Measurements from ENCODE around the gene ATG14. TPM values are rescaled to one million over a fixed set of nuclear protein-coding genes. Genes with fewer than 3 reads are reported as not detected.
A peak's percentile ranks its signal among the peaks of the same experiment; 100 is the strongest.

Gene ATG14
- total and polyA plus RNA-seq, 3 donors from 2014 or later = 18.0 to 28.4 (median 23.5) TPM

GRCh38 chr14:55399183-55399582, 12.4 kb downstream of the ATG14 start:
- Histone ChIP-seq H3K4me1 (no peaks in the 10 kb centered on the region), H3K9me3 (no peaks in the 10 kb centered on the region), H3K36me3 (ENCODE audit: low read depth, missing control alignments) (no peaks in the 10 kb centered on the region), H3K4me3 (no peak overlapping the region), H3K27me3 (no peaks in the 10 kb centered on the region), H3K27ac (peak overlapping the region in 1 of 2 donors; percentile 66)
- 94% methylated on average over 1 of the region's 1 CpG for WGBS, 2 donors
- intact Hi-C loops (cut with DNase I; ENCODE audit: low total_unique reads) = no loop called here
- DNase-seq = no peak
- TF ChIP-seq, protein P1, sequence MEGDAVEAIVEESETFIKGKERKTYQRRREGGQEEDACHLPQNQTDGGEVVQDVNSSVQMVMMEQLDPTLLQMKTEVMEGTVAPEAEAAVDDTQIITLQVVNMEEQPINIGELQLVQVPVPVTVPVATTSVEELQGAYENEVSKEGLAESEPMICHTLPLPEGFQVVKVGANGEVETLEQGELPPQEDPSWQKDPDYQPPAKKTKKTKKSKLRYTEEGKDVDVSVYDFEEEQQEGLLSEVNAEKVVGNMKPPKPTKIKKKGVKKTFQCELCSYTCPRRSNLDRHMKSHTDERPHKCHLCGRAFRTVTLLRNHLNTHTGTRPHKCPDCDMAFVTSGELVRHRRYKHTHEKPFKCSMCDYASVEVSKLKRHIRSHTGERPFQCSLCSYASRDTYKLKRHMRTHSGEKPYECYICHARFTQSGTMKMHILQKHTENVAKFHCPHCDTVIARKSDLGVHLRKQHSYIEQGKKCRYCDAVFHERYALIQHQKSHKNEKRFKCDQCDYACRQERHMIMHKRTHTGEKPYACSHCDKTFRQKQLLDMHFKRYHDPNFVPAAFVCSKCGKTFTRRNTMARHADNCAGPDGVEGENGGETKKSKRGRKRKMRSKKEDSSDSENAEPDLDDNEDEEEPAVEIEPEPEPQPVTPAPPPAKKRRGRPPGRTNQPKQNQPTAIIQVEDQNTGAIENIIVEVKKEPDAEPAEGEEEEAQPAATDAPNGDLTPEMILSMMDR (IDR thresholded peaks at IDR 0.05) = no peak
- TF ChIP-seq POLR2A (IDR thresholded peaks at IDR 0.05) = no peak

DNA sequence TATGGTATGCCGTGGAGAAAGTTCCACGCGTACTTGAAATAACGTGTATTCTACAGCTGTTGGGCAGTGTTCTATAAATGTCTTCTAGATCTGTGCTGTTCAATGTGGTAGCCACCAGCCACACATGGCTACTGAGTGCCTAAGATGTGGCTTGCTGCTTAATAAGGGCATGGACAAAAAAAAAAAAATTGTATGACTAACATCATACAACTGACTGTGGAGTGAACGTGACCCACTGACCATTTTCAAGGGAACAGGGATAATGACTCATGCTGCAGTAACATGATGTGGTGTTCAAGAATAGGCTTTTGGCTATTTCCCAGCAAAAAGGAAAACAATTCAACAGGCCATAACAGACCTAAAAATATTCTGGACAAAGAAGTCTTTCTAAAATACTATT, 13.0 kb downstream of the ATG14 start:
- Histone ChIP-seq H3K9me3 (no peaks in the 10 kb centered on the region), H3K27me3 (no peaks in the 10 kb centered on the region), H3K27ac (peak overlapping the region in 1 of 2 donors; percentile 66), H3K36me3 (ENCODE audit: low read depth, missing control alignments) (no peaks in the 10 kb centered on the region), H3K4me3 (no peak overlapping the region), H3K4me1 (no peaks in the 10 kb centered on the region)
- WGBS, 2 donors = 77 to 79% methylated on average over 5 of the region's 5 CpGs
- intact Hi-C loops (cut with DNase I; ENCODE audit: low total_unique reads) = no loop called here
- TF ChIP-seq, protein P1 (IDR thresholded peaks at IDR 0.05) = no peak
- no peak for TF ChIP-seq POLR2A (IDR thresholded peaks at IDR 0.05)
- DNase-seq = peak; percentile 27

DNA sequence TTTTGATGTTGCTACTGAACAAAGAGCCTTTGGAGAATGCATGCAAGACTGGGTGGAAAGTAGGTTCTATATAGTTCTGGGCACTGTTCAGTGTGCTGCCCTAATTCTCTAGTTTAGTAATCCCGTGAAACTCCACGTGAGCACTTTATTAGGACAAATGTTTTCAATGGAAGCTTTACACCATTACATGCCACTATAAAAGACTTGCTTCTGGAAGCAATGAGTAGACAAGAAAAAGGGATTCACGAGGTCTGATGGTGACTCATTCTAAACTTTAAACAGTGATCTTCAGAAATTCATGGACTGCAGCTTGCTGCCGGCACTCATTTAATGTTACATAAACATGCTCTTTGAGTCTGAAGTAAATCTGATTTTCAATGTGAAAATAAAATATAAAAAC, 22.3 kb downstream of the ATG14 start:
- H3K9me3 ChIP-seq = no peaks in the 10 kb centered on the region
- no peaks in the 10 kb centered on the region for H3K27me3 ChIP-seq
- 94 to 100% methylated on average over 4 of the region's 4 CpGs for WGBS, 2 donors
- intact Hi-C loops (cut with DNase I; ENCODE audit: low total_unique reads) = no loop called here
- no peak overlapping the region for H3K4me3 ChIP-seq
- H3K4me1 ChIP-seq = no peaks in the 10 kb centered on the region
- no peak overlapping the region for H3K27ac ChIP-seq
- TF ChIP-seq, protein P1 (IDR thresholded peaks at IDR 0.05) = no peak
- TF ChIP-seq POLR2A (IDR thresholded peaks at IDR 0.05) = no peak
- no peak for DNase-seq
- H3K36me3 ChIP-seq (ENCODE audit: low read depth, missing control alignments) = no peaks in the 10 kb centered on the region

DNA sequence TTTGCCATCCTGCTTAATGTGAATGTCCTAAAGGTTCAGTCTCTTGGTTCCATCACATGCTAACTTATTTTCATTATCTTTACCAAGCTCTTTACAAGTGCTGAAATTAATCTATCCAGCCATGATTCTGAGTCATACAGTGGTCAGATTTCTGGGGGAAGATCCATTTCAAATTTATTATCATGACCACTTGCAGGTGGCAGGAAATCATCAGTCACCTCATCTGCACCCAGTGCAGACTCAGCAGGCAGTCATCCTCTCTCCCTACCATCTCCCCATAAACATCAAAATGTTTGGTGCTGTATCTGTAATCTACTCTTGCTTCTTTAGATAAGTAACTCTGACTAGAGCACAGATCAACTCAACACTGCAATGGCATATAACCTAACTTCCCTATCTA, 23.5 kb downstream of the ATG14 start:
- no peaks in the 10 kb centered on the region for H3K4me1 ChIP-seq
- no peaks in the 10 kb centered on the region for H3K27me3 ChIP-seq
- TF ChIP-seq, protein P1 (IDR thresholded peaks at IDR 0.05) = no peak
- TF ChIP-seq POLR2A (IDR thresholded peaks at IDR 0.05) = no peak
- DNase-seq = no peak
- no peaks in the 10 kb centered on the region for H3K36me3 ChIP-seq (ENCODE audit: low read depth, missing control alignments)
- H3K9me3 ChIP-seq = no peaks in the 10 kb centered on the region
- no peak overlapping the region for H3K4me3 ChIP-seq
- intact Hi-C loops (cut with DNase I; ENCODE audit: low total_unique reads) = no loop called here
- H3K27ac ChIP-seq = no peak overlapping the region

GRCh38 chr14:55387121-55387520, 24.5 kb downstream of the ATG14 start:
- Histone ChIP-seq H3K27ac (no peak overlapping the region), H3K4me3 (no peak overlapping the region), H3K36me3 (ENCODE audit: low read depth, missing control alignments) (no peaks in the 10 kb centered on the region), H3K4me1 (no peaks in the 10 kb centered on the region), H3K27me3 (no peaks in the 10 kb centered on the region), H3K9me3 (no peaks in the 10 kb centered on the region)
- no peak for DNase-seq
- 97 to 99% methylated on average over 4 of the region's 4 CpGs for WGBS, 2 donors
- TF ChIP-seq, protein P1 (IDR thresholded peaks at IDR 0.05) = no peak
- no peak for TF ChIP-seq POLR2A (IDR thresholded peaks at IDR 0.05)
- intact Hi-C loops (cut with DNase I; ENCODE audit: low total_unique reads) = no loop called here

All from testis (tissue), 3 donors.